ENCODE data around the gene SLC29A1.

DNA sequence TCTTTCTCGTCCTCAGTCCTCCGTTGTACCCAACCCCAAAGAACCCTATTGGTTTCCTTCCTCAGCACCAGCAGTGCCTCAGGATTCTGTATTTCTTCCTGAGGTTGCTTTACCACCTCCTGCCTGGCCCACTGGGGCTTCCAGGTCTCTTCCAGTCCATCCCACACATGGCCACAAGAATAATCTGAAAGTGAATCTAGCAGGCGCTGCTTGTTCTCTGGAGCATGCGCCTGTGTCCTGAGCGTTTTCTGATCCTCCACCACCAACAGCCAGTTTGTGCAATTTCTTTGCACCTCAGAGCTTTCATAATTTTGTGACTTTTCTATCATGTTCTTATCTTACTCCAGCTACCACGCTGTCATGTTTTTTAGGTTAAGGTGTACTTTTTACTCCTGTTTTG lies 11.9 kb downstream of the SLC29A1 start:
- TF ChIP-seq, protein P1, sequence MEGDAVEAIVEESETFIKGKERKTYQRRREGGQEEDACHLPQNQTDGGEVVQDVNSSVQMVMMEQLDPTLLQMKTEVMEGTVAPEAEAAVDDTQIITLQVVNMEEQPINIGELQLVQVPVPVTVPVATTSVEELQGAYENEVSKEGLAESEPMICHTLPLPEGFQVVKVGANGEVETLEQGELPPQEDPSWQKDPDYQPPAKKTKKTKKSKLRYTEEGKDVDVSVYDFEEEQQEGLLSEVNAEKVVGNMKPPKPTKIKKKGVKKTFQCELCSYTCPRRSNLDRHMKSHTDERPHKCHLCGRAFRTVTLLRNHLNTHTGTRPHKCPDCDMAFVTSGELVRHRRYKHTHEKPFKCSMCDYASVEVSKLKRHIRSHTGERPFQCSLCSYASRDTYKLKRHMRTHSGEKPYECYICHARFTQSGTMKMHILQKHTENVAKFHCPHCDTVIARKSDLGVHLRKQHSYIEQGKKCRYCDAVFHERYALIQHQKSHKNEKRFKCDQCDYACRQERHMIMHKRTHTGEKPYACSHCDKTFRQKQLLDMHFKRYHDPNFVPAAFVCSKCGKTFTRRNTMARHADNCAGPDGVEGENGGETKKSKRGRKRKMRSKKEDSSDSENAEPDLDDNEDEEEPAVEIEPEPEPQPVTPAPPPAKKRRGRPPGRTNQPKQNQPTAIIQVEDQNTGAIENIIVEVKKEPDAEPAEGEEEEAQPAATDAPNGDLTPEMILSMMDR (IDR thresholded peaks at IDR 0.05; ENCODE audit: low read depth, low read length, missing input control) = no peak
- no peak for TF ChIP-seq RXRA (IDR thresholded peaks at IDR 0.05)
- no peak for TF ChIP-seq YY1 (IDR thresholded peaks at IDR 0.05)
- TF ChIP-seq, protein P2, sequence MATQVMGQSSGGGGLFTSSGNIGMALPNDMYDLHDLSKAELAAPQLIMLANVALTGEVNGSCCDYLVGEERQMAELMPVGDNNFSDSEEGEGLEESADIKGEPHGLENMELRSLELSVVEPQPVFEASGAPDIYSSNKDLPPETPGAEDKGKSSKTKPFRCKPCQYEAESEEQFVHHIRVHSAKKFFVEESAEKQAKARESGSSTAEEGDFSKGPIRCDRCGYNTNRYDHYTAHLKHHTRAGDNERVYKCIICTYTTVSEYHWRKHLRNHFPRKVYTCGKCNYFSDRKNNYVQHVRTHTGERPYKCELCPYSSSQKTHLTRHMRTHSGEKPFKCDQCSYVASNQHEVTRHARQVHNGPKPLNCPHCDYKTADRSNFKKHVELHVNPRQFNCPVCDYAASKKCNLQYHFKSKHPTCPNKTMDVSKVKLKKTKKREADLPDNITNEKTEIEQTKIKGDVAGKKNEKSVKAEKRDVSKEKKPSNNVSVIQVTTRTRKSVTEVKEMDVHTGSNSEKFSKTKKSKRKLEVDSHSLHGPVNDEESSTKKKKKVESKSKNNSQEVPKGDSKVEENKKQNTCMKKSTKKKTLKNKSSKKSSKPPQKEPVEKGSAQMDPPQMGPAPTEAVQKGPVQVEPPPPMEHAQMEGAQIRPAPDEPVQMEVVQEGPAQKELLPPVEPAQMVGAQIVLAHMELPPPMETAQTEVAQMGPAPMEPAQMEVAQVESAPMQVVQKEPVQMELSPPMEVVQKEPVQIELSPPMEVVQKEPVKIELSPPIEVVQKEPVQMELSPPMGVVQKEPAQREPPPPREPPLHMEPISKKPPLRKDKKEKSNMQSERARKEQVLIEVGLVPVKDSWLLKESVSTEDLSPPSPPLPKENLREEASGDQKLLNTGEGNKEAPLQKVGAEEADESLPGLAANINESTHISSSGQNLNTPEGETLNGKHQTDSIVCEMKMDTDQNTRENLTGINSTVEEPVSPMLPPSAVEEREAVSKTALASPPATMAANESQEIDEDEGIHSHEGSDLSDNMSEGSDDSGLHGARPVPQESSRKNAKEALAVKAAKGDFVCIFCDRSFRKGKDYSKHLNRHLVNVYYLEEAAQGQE (IDR thresholded peaks at IDR 0.05) = no peak
- TF ChIP-seq, protein P3, sequence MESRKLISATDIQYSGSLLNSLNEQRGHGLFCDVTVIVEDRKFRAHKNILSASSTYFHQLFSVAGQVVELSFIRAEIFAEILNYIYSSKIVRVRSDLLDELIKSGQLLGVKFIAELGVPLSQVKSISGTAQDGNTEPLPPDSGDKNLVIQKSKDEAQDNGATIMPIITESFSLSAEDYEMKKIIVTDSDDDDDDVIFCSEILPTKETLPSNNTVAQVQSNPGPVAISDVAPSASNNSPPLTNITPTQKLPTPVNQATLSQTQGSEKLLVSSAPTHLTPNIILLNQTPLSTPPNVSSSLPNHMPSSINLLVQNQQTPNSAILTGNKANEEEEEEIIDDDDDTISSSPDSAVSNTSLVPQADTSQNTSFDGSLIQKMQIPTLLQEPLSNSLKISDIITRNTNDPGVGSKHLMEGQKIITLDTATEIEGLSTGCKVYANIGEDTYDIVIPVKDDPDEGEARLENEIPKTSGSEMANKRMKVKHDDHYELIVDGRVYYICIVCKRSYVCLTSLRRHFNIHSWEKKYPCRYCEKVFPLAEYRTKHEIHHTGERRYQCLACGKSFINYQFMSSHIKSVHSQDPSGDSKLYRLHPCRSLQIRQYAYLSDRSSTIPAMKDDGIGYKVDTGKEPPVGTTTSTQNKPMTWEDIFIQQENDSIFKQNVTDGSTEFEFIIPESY (IDR thresholded peaks at IDR 0.05) = no peak
- TF ChIP-seq FOXA1 (IDR thresholded peaks at IDR 0.05) = no peak
- TF ChIP-seq, protein P4, sequence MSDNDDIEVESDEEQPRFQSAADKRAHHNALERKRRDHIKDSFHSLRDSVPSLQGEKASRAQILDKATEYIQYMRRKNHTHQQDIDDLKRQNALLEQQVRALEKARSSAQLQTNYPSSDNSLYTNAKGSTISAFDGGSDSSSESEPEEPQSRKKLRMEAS (IDR thresholded peaks at IDR 0.05) = no peak
- TF ChIP-seq, protein P5, sequence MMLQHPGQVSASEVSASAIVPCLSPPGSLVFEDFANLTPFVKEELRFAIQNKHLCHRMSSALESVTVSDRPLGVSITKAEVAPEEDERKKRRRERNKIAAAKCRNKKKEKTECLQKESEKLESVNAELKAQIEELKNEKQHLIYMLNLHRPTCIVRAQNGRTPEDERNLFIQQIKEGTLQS (IDR thresholded peaks at IDR 0.05) = no peak
- no peak for TF ChIP-seq SP1 (IDR thresholded peaks at IDR 0.05)
- TF ChIP-seq TAF1 (conservative IDR thresholded peaks at IDR 0.05) = no peak
